HG03520 (cell line): ENCODE results near the gene ZCCHC18.
A peak's percentile ranks its signal among the peaks of the same experiment; 100 is the strongest.
"Not testable (repeated sequence)": the region's sequence is repeated elsewhere in the genome, so short reads cannot be mapped to it uniquely, and the experiment has no call there.

ENCODE experiments used
- ATAC-seq: cut with Tn5 transposase; IDR thresholded peaks from one replicate; pipeline ENCODE4 v1.9.1; 2021; ENCODE audit warnings: mild to moderate bottlenecking, moderate library complexity; ENCODE audit not compliant: unreplicated experiment

Gene ZCCHC18

GRCh38 chrX:104112326-104112951 is at the start of gene ZCCHC18:
Gene ZCCHC18 (plus strand): TSS chrX:104112523. CDS start chrX:104114112, 1,589 bp downstream.
- peak; percentile 57 for ATAC-seq

DNA sequence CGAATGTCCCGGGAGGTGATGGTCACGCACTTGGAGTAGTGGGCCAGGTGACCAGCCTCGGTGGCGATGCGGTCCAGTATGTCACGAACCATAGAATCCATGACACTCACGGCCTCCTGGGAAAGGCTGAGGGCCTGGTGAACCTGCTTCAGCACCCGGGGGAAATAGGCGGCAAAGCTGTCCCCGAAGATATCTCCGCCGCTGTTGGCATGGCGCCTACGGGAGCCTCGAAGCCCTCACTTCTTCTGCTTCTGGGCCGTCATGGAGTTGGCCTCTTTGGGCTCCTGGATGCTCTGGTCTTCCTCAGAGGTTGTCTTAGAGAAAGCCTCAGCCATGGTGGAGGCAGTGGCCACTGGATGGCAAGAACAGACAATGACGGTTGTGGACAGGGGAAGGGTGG is 49.7 kb upstream of the ZCCHC18 start:
- not testable (repeated sequence) for ATAC-seq

DNA sequence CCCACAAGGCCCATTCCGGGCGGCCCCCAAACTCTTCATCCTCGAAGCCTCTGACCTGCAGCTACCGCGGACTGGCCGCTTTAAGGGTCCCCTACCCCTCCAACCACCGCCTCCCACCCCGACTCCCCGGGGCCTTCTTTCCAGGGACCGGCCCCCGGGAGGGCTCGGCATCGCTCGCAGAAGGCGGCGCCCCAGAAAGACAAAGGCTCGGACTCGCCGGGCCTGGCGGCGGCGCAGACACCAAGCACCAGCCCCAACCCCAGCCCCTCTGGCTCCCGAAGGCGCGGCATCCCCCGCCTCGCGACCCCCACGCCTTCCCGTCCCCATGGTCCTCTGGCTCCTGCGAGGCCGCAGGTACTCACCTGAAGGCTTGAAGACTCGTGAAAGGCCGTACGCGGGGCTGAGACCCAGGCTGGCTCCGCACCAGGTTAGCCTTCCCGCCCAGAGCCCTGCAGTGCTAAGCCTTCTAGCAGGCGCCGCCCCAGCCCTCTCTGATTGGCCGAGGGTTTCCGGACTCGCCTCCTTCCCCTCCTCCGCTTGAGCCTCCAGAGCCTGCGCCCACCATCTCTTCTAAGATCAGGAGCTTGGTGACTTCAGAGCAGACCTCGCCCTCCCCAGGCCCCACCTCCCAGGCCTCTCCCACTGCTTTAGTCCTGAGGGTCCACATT is 36.4 kb upstream of the ZCCHC18 start, which contains the start of gene TMSB15C:
Gene TMSB15C (minus strand): TSS at position 459 of the 668 bp plus-strand sequence.
- ATAC-seq = peak; percentile 97

GRCh38 chrX:104077854-104078253 is 34.5 kb upstream of the ZCCHC18 start:
- ATAC-seq = not testable (repeated sequence)

DNA sequence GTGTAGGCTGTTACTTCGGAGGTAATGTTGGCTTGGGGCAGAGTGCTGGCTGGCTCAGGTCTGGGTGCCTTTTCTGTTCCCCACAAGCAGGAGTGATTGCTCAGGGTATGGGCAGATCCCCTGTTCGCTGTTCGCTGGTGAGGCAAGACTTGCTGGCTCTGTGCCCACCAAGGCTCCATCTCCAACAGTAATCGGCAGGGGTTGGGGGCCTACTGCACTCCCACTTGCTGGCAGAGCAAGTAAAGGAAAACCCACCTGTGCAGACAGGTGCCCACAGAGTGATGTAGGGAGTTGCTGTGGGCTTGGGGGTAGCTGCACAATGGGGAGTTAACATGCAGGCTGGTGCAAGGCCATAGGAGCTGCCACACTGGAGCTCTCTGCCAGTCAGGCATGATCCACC is 28.3 kb upstream of the ZCCHC18 start:
- ATAC-seq = no peak

DNA sequence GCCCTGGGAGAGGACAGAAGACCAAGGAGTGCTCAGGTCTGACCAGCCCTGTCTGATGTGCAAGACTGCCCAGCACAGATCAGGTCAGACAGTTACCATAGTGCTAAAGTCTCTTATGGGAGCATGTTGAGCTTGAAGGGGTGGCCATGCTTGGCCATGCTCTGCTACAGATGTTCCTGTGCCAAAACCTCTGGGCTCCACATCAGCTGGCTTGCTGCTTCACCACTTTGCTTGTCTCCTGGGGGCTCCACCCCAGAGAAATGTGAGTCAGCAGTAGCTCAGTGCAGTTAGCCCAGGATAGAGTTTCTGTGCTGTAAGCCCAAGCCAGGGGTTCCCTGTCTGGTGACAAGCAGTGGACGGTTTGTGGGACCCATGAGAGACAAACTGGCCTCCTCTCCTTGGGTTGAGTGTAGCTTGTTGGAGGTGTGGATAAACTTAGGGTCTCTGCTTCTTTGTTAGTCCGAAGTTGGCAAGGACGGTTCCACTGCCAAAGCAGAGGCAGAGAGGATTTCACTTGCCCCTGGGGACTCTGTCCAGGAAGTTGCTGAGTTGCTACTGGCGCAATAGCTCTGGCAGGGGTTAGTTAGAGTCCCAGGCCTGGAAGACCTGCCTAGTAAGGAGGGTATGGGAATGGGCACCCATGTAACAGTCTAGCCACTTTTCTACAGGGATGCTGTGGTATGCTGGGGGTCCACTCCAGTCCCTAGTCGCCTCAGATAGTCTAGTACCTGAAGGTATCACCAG is 27.6 kb upstream of the ZCCHC18 start:
- ATAC-seq = no peak

DNA sequence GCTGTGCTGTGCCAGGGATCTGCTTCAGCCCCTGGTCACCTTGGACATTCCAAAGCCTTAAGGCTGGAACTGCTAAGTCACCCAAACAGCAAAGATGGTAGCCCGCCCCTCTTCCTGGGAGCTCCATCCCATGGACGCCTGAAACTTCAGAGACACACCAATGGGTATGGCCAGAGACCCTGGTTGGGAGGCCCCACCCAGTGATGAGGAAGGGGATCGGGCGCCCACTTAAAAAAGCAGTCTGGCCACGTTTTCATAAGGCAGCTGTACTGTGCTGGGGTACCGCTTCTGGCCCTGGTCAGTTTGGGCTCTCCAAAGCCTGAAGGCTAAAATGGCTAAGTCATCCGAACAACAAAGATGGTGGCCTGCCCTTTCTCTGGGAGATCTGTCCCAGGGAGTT is 26.8 kb upstream of the ZCCHC18 start:
- ATAC-seq = no peak

DNA sequence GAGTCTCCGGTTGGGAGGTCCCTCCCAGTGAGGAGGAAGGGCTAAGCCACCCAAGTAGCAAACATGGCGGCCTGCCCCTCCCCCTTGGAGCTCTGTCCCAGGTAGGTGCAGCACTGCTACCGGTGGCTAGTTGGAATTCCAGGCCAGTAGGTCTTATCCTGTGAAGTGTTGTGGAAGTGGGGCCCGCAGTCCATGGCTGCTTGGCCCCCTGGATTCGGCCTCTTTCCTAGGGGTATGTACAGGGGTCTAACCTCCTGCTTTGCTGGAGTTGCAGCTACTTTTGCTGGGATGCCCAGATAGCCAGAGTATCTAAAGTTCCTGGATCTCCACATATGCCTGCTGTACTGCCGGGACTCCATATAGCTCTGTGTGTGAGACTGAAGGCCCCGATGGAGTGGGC is 26.4 kb upstream of the ZCCHC18 start:
- no peak for ATAC-seq

DNA sequence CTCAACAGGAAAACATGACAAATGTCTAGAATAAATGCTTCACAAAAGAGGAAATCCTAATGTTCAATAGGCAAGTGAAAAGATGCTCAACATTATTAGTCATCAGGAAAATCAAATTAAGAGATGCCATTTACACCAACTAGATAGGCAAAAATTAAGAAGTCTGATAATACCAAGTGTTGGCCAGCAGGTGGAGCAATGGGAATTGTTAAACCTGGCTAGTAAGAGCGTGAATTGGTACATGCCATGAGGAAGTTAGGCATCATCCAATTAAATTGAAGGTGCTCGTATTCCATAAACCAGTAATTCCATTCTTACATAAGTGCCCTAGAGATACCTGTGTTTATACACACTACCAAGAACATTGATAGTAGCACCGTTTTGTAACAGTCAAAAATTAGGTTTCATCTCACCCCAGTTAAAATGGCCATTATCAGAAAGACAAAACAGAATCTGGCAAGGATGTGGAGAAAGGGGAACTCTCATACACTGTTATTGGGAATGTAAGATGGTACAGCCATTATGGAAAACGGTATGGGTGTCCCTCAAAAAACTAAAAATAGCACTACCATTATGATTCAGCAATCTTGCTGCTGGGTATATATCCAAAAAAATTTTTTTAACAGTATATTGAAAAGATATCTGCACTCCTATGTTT is 14.0 kb upstream of the ZCCHC18 start:
- peak; percentile 81 for ATAC-seq

- peak; percentile 51 for ATAC-seq
Observed at GRCh38 chrX:104098919-104099318, 13.4 kb upstream of the ZCCHC18 start.

DNA sequence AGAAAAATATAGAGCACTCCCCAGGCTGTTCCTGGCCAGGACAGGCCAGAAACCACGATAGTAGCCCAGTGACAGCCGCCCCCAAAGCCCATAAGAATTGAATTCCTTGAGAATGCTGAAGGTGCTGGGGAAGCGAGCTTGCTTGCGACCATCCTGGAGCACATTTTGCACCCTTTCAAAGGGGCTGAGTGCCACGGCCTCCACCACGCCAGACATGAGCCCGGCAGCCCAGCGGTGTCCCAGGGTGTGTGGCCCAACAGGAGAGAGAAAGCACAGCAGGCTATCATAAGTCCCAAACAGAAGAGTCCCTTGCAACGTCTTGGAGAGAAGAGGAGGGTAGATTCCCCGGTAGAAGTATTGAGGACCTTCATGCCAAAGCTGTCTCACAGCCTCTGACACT is 7.6 kb upstream of the ZCCHC18 start:
- no peak for ATAC-seq

DNA sequence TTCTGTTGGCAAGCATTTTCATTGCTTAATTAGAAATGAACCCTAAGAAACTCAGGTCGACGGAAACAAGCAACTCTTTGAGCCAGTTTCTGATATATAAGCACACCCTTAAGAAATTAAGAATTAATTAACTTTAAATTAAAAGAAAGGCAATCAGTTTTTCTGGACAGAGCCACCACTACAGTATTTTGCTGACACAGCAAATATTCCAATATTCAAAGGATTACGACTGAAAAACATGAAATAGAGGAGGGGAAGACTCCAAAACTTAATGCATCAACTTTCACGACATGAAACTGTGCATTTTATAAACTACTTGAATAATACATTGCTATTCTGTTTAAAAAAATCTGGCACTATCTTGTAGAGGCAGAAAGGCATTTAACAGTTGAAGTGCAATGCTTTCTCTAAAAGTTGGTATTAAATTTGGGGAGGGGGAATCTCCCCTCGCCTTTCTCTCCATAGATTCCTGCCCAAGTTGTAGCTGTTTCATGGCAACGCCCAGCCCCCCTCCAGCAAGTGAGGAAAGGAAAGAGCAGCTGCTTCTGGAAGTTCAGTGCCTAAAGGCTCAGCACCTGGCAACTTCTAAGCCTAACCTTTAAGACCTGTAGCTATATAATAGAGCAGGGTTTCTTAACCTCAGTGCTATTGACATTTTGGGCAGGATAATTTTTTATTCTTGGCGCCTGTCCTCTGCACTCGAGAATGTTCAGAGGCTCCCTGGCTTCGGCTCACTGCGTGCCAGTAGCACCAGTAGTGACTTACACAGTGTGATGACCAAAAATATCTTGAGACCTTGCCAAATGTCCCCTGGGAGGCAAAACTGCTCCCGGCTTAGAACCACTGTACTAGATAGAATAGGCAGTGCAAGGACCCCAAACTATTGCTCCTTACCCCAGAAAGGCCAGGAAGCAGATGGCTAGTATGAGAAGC is 6.7 kb upstream of the ZCCHC18 start:
- no peak for ATAC-seq

- no peak for ATAC-seq
Observed at GRCh38 chrX:104108955-104109354, 3.4 kb upstream of the ZCCHC18 start.

GRCh38 chrX:104110491-104111240 is 1.7 kb upstream of the ZCCHC18 start:
- ATAC-seq = peak; percentile 47

- ATAC-seq = peak; percentile 41
Observed at GRCh38 chrX:104113222-104113965, 1.1 kb downstream of the ZCCHC18 start.

- ATAC-seq = no peak
Observed at GRCh38 chrX:104117759-104118158, 5.4 kb downstream of the ZCCHC18 start.

- no peak for ATAC-seq
Observed at GRCh38 chrX:104118765-104119164, 6.4 kb downstream of the ZCCHC18 start.

DNA sequence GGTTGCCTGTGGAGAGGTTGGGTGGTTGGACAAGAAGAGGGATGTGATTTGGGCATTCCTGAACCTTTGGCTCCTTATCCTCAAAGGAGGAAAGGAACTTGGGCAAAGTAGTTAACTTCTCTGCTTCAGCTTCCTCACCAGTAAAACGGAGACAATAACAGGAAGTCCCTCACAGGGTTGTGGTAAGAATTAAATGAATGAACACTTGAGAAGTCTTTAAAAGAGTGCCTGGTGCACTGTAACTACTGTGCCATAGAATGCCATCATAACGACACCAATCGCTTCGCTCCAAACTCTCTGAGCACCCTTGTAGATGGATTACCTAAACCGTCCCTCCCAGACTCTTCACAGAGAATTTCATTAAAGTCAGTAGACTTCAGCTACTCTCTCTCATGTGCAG is 10.5 kb downstream of the ZCCHC18 start:
- ATAC-seq = no peak

GRCh38 chrX:104126856-104127255 is 14.5 kb downstream of the ZCCHC18 start:
- no peak for ATAC-seq
